A673 (cell line): Measurements from ENCODE around the gene SAA1. TPM values are rescaled to one million over a fixed set of nuclear protein-coding genes. Genes with fewer than 3 reads are reported as not detected.

Experiments
- BruUV-seq: library from RNA; stranded (reverse); fragments of 400-500 nt; replicated peaks from 2 replicates; lab custom pipeline; 2021; lab: Mats Ljungman, UMichigan
- CTCF ChIA-PET: fragments of 300-600 bp; sonication (Branson Sonifier 250); formaldehyde crosslinking; loops from one replicate; lab custom pipeline; 2022; ENCODE audit warnings: antibody characterized with exemption; lab: Charles Lee
- POLR2A ChIA-PET: fragments of 300-600 bp; sonication (Branson Sonifier 250); formaldehyde crosslinking; loops from one replicate; lab custom pipeline; 2022; ENCODE audit warnings: antibody characterized with exemption; ENCODE audit not compliant: low non-redundant PET; lab: Charles Lee
- DNase-seq: peaks from one replicate; pipeline ENCODE4 v3.0.0-alpha.2; 2015; ENCODE audit warnings: low spot score
- H3K27ac ChIP-seq: fragments of 200-600 bp; sonication (generic); 2 replicates; pipeline ENCODE4 v1.5.1; 2016; ENCODE audit warnings: mixed run types, low read depth, mild to moderate bottlenecking, mixed read lengths, antibody characterized with exemption, low read length; ENCODE audit not compliant: poor library complexity, severe bottlenecking
- H3K27me3 ChIP-seq: fragments of 200-600 bp; sonication (generic); replicated peaks from 2 replicates; pipeline ENCODE4 v1.6.1; 2017; ENCODE audit warnings: mixed run types, low read depth, mild to moderate bottlenecking, mixed read lengths, antibody characterized with exemption, low read length; ENCODE audit not compliant: insufficient read depth, poor library complexity
- H3K36me3 ChIP-seq: fragments of 200-600 bp; sonication (generic); 2 replicates; pipeline ENCODE4 v1.6.1; 2016; ENCODE audit warnings: mixed run types, mild to moderate bottlenecking, mixed read lengths, antibody characterized with exemption, low read length; ENCODE audit not compliant: insufficient read depth, poor library complexity, severe bottlenecking
- H3K4me1 ChIP-seq: fragments of 200-600 bp; sonication (generic); 2 replicates; pipeline ENCODE4 v1.6.1; 2017; ENCODE audit warnings: mixed run types, mild to moderate bottlenecking, mixed read lengths, antibody characterized with exemption, low read length; ENCODE audit not compliant: insufficient read depth, poor library complexity, severe bottlenecking
- H3K4me3 ChIP-seq: fragments of 200-600 bp; sonication (generic); 2 replicates; pipeline ENCODE4 v1.5.1; 2016; ENCODE audit warnings: low read depth, mixed run types, mild to moderate bottlenecking, mixed read lengths, low read length; ENCODE audit not compliant: poor library complexity, severe bottlenecking
- H3K9me3 ChIP-seq: fragments of 200-600 bp; sonication (generic); 2 replicates; pipeline ENCODE4 v1.6.1; 2016; ENCODE audit warnings: mixed run types, low read depth, mild to moderate bottlenecking, mixed read lengths, antibody characterized with exemption, low read length; ENCODE audit not compliant: poor library complexity, severe bottlenecking
- EZH2 ChIP-seq: fragments of 200-600 bp; sonication (generic); IDR thresholded peaks from 2 replicates; pipeline ENCODE4 v1.6.1; 2017; ENCODE audit warnings: borderline replicate concordance, low read depth, mild to moderate bottlenecking, mixed read lengths, antibody characterized with exemption, low read length; ENCODE audit not compliant: poor library complexity, severe bottlenecking
- intact Hi-C: fragments of 100-400 bp; cut with micrococcal nuclease; formaldehyde crosslinking; loops from one replicate; pipeline ENCODE4 v1.10.0; 2022; ENCODE audit not compliant: unreplicated experiment
- total RNA-seq: library from RNA; stranded (reverse); gene quantifications from 2 replicates; pipeline ENCODE4 v1.2.3, GENCODE V29; 2021
- TF ChIP-seq, protein P1 (sequence below): fragments of 300-800, 200-600 bp; sonication (generic); conservative IDR thresholded peaks from 2 replicates; pipeline ENCODE4 v1.5.1; 2017; ENCODE audit warnings: low read depth, mild to moderate bottlenecking, antibody characterized with exemption, low read length, moderate library complexity, mixed read lengths

SAA1 gene
- total RNA-seq, 1 experiment from 2014 or later = not detected

GRCh38 chr11:18288911-18289310, 22.8 kb downstream of the SAA1 start:
- H3K27ac ChIP-seq = no peak overlapping the region
- peaks cover 28% of the 10 kb centered on the region for H3K36me3 ChIP-seq
- intact Hi-C loops = no loop called here
- no peak overlapping the region for H3K4me3 ChIP-seq
- ChIA-PET POLR2A (no interaction called here), CTCF (no interaction called here)
- TF ChIP-seq, protein P1, sequence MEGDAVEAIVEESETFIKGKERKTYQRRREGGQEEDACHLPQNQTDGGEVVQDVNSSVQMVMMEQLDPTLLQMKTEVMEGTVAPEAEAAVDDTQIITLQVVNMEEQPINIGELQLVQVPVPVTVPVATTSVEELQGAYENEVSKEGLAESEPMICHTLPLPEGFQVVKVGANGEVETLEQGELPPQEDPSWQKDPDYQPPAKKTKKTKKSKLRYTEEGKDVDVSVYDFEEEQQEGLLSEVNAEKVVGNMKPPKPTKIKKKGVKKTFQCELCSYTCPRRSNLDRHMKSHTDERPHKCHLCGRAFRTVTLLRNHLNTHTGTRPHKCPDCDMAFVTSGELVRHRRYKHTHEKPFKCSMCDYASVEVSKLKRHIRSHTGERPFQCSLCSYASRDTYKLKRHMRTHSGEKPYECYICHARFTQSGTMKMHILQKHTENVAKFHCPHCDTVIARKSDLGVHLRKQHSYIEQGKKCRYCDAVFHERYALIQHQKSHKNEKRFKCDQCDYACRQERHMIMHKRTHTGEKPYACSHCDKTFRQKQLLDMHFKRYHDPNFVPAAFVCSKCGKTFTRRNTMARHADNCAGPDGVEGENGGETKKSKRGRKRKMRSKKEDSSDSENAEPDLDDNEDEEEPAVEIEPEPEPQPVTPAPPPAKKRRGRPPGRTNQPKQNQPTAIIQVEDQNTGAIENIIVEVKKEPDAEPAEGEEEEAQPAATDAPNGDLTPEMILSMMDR = no peak
- no peak for TF ChIP-seq EZH2
- no peaks in the 10 kb centered on the region for H3K9me3 ChIP-seq
- no peaks in the 10 kb centered on the region for H3K4me1 ChIP-seq
- no TSS peak for BruUV-seq
- no peaks in the 10 kb centered on the region for H3K27me3 ChIP-seq
- no peak for DNase-seq

DNA sequence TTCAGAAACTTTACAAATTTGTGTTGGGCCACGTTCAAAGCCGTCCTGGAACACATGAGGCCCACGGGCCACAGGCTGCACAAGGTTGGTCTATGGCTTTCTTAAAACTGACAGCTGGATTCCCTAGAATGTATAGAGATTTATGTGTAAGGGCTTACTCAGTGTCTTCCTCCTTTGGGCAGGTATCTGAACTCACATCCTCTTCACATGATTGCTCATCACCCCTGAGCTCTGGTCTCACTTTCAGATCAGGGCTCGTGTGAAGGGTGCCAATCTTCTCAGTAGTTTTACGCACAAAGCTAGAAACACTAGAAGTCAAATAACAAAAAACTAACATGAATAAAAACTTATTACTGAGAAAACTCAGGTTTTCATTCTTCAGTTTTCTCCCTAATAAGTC, 28.8 kb downstream of the SAA1 start:
- no peak overlapping the region for H3K4me3 ChIP-seq
- H3K36me3 ChIP-seq = peaks cover 42% of the 10 kb centered on the region
- DNase-seq = no peak
- no peak overlapping the region for H3K27ac ChIP-seq
- POLR2A ChIA-PET = no interaction called here
- no peaks in the 10 kb centered on the region for H3K4me1 ChIP-seq
- H3K27me3 ChIP-seq = no peaks in the 10 kb centered on the region
- CTCF ChIA-PET = interaction anchor here (0.7 kb wide), 1 partner anchor 51 kb away, joined by 3 read pairs; no protein-coding TSS in a partner anchor
- BruUV-seq = no TSS peak
- no peak for TF ChIP-seq EZH2
- TF ChIP-seq, protein P1 = no peak
- H3K9me3 ChIP-seq = no peaks in the 10 kb centered on the region
- intact Hi-C loops = no loop called here

GRCh38 chr11:18295316-18295715, 29.3 kb downstream of the SAA1 start:
- BruUV-seq = no TSS peak
- H3K27me3 ChIP-seq = no peaks in the 10 kb centered on the region
- H3K27ac ChIP-seq = no peak overlapping the region
- H3K4me3 ChIP-seq = no peak overlapping the region
- H3K9me3 ChIP-seq = no peaks in the 10 kb centered on the region
- TF ChIP-seq, protein P1 = no peak
- TF ChIP-seq EZH2 = no peak
- intact Hi-C loops = no loop called here
- no peaks in the 10 kb centered on the region for H3K4me1 ChIP-seq
- no peak for DNase-seq
- ChIA-PET CTCF (no interaction called here), POLR2A (no interaction called here)
- H3K36me3 ChIP-seq = peaks cover 42% of the 10 kb centered on the region
